Measurements from ENCODE around the gene ACOT8. TPM values are rescaled to one million over a fixed set of nuclear protein-coding genes. Genes with fewer than 3 reads are reported as not detected.

The ACOT8 gene
- total RNA-seq, 1 donor from 2014 or later, result 15.9 TPM

DNA sequence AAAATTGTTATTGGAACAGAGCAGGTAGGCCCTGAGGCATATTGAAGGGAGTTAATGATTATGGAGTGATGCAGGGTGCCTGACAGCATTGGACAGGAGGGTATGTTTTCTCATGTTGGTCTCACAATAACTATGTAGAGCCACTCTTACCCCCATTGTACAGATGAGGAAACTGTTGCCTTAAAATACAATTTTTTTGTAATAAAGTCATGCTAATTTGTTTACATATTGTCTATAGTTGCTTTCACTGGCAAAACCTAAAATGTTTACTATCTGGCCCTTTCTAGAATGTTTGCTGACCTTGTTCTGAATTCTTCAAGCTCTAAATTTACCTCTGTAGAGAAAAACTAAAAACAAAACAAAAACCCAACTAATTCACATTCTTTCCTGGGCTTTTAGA lies 5.7 kb downstream of the ACOT8 start:
- Mint-ChIP-seq H3K27me3 (ENCODE audit: low read depth) (no peaks in the 10 kb centered on the region), H3K4me1 (ENCODE audit: low read depth) (peaks cover 10% of the 10 kb centered on the region), H3K27ac (ENCODE audit: unreplicated experiment) (no peak overlapping the region)

DNA sequence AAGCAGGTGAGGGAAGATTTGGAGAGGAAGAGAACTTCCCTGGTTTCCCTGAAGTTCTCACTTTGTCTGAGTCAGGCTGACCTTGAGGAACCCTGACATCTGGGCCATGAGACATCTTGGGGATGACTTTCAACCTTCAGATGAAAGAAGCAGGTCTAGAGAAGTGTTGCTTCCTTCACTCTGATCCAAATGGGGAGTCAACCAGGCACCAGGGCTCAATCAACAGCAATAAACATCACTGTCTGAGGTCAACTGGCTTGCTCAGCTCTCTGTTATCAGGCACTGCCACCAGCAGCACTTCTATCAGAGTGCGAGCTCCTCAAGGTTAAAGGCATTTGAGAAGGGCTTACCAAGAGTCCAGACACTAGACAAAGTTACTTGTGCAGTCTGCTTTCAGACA lies 6.3 kb downstream of the ACOT8 start:
- no peaks in the 10 kb centered on the region for H3K9me3 Mint-ChIP-seq (ENCODE audit: low read depth)
- TF ChIP-seq, protein P1, sequence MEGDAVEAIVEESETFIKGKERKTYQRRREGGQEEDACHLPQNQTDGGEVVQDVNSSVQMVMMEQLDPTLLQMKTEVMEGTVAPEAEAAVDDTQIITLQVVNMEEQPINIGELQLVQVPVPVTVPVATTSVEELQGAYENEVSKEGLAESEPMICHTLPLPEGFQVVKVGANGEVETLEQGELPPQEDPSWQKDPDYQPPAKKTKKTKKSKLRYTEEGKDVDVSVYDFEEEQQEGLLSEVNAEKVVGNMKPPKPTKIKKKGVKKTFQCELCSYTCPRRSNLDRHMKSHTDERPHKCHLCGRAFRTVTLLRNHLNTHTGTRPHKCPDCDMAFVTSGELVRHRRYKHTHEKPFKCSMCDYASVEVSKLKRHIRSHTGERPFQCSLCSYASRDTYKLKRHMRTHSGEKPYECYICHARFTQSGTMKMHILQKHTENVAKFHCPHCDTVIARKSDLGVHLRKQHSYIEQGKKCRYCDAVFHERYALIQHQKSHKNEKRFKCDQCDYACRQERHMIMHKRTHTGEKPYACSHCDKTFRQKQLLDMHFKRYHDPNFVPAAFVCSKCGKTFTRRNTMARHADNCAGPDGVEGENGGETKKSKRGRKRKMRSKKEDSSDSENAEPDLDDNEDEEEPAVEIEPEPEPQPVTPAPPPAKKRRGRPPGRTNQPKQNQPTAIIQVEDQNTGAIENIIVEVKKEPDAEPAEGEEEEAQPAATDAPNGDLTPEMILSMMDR (IDR thresholded peaks at IDR 0.05), result no peak
- H3K27ac Mint-ChIP-seq (ENCODE audit: unreplicated experiment), result no peak overlapping the region
- no peak overlapping the region for H3K4me3 Mint-ChIP-seq (ENCODE audit: unreplicated experiment)
- H3K27me3 Mint-ChIP-seq (ENCODE audit: low read depth), result no peaks in the 10 kb centered on the region
- H3K4me1 Mint-ChIP-seq (ENCODE audit: low read depth), result peaks cover 4% of the 10 kb centered on the region
- no peak for DNase-seq (ENCODE audit: low spot score)
- no peaks in the 10 kb centered on the region for H3K36me3 Mint-ChIP-seq (ENCODE audit: low read depth)

More for the DNA sequence above, 5.7 kb downstream of the ACOT8 start:
- no peak for DNase-seq (ENCODE audit: low spot score)
- Mint-ChIP-seq H3K9me3 (ENCODE audit: low read depth) (no peaks in the 10 kb centered on the region), H3K36me3 (ENCODE audit: low read depth) (no peaks in the 10 kb centered on the region), H3K4me3 (ENCODE audit: unreplicated experiment) (no peak overlapping the region)
- TF ChIP-seq, protein P1 (IDR thresholded peaks at IDR 0.05), result no peak

DNA sequence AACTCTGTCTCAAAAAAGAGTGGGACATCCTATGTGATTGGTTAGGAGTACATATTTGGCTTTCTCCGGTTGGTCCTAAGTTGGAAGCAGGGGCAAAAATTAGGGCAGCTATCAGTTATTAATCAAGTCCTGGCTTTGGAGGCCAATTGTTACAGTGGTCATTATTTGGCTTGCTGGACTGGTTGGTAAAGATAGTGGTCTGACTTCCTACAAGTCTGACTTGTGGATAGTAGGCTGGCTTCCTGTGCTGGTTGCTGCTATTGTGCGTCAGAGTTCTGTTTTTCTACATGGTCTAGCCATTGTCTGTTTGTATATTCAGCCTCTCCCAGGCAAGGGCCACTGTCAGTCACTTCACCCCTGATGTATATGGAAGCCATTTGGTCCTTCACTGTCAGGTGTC lies 7.0 kb downstream of the ACOT8 start:
- no peaks in the 10 kb centered on the region for H3K9me3 Mint-ChIP-seq (ENCODE audit: low read depth)
- TF ChIP-seq, protein P1 (IDR thresholded peaks at IDR 0.05), result no peak
- no peak overlapping the region for H3K27ac Mint-ChIP-seq (ENCODE audit: unreplicated experiment)
- DNase-seq (ENCODE audit: low spot score), result no peak
- peaks cover 2% of the 10 kb centered on the region for H3K4me1 Mint-ChIP-seq (ENCODE audit: low read depth)
- no peaks in the 10 kb centered on the region for H3K27me3 Mint-ChIP-seq (ENCODE audit: low read depth)
- H3K36me3 Mint-ChIP-seq (ENCODE audit: low read depth), result no peaks in the 10 kb centered on the region
- no peak overlapping the region for H3K4me3 Mint-ChIP-seq (ENCODE audit: unreplicated experiment)

DNA sequence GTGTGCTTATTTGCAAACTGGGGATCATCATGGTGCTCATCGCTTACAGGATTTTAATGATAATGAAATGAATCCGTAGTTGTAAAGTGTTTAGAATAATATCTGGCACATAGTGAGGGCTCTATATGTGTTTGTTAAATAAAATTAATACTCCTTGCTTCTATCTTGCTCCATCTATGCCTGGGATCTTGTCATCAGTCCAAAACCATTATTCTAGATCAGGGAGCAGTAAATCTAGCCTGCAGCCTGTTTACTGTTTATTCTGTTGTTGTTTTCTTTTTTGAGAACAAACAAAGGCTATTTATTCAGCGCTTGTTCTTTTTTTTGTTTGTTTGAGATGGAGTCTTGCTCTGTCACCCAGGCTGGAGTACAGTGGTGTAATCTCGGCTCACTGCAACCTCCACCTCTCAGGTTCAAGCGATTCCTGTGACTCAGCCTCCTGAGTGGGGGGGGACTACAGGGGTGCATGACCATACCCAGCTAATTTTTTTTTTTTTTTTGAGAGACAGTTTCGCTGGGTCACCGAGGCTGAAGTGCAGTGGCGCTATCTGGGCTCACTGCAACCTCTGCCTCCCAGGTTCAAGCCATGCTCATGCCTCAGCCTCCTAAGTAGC lies 8.1 kb downstream of the ACOT8 start:
- H3K27me3 Mint-ChIP-seq (ENCODE audit: low read depth), result no peaks in the 10 kb centered on the region
- H3K9me3 Mint-ChIP-seq (ENCODE audit: low read depth), result no peaks in the 10 kb centered on the region
- no peak overlapping the region for H3K27ac Mint-ChIP-seq (ENCODE audit: unreplicated experiment)
- TF ChIP-seq, protein P1 (IDR thresholded peaks at IDR 0.05), result no peak
- H3K4me1 Mint-ChIP-seq (ENCODE audit: low read depth), result no peaks in the 10 kb centered on the region
- H3K4me3 Mint-ChIP-seq (ENCODE audit: unreplicated experiment), result no peak overlapping the region
- H3K36me3 Mint-ChIP-seq (ENCODE audit: low read depth), result no peaks in the 10 kb centered on the region
- no peak for DNase-seq (ENCODE audit: low spot score)

DNA sequence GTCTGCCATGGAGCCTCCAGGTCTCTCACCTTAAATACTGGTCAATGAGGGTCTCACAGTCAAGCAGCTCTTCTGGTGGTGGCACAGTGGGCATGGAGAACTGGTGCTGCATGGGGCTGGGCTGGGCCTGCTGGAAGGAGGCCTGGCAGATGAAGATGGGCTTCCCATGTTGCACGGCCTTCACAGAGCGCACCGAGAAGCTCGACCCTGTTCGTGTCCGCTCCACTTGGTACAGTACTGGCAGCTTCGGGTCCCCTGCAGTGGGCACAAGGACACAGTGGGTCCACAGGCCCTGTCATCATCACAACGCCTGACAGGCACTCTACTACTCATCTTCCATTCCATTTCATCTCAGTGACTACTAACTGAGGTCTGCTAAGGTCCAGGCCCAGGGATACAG lies 8.8 kb downstream of the ACOT8 start:
- H3K36me3 Mint-ChIP-seq (ENCODE audit: low read depth), result no peaks in the 10 kb centered on the region

More for the DNA sequence above, 8.8 kb downstream of the ACOT8 start:
- peak; percentile 79 for DNase-seq (ENCODE audit: low spot score)
- H3K27ac Mint-ChIP-seq (ENCODE audit: unreplicated experiment), result no peak overlapping the region
- TF ChIP-seq, protein P1 (IDR thresholded peaks at IDR 0.05), result no peak
- H3K4me3 Mint-ChIP-seq (ENCODE audit: unreplicated experiment), result no peak overlapping the region
- no peaks in the 10 kb centered on the region for H3K27me3 Mint-ChIP-seq (ENCODE audit: low read depth)
- no peaks in the 10 kb centered on the region for H3K9me3 Mint-ChIP-seq (ENCODE audit: low read depth)
- H3K4me1 Mint-ChIP-seq (ENCODE audit: low read depth), result no peaks in the 10 kb centered on the region

All from chondrocyte (in vitro differentiated cells).